Immature natural killer cell (primary cell): ENCODE results near the gene CYS1. TPM values are rescaled to one million over a fixed set of nuclear protein-coding genes. Genes with fewer than 3 reads are reported as not detected.

Experiments used
- DNase-seq, 3 donors: peaks; one replicate each; pipeline ENCODE4 v3.0.0; 2022; ENCODE audit warnings: mixed read lengths in 1 of 3
- H3K27ac Mint-ChIP-seq, 6 donors: one replicate each; pipeline ENCODE4 v1.8.0; 2020; ENCODE audit warnings: mixed read lengths in 6 of 6, mild to moderate bottlenecking in 5 of 6, inconsistent platforms in 4 of 6, moderate library complexity in 3 of 6
- H3K27me3 Mint-ChIP-seq, 3 donors: one replicate each; pipeline ENCODE4 v1.8.0; 2020 to 2021; ENCODE audit warnings: low read depth in 3 of 3, mild to moderate bottlenecking in 3 of 3, mixed read lengths in 3 of 3, moderate library complexity in 3 of 3, inconsistent platforms in 1 of 3
- H3K36me3 Mint-ChIP-seq, 3 donors: one replicate each; pipeline ENCODE4 v1.8.0; 2020; ENCODE audit warnings: mixed read lengths in 3 of 3, inconsistent platforms in 2 of 3, mild to moderate bottlenecking in 2 of 3
- H3K4me1 Mint-ChIP-seq, 2 donors: one replicate each; pipeline ENCODE4 v1.8.0; 2020; ENCODE audit warnings: inconsistent platforms in 2 of 2, mild to moderate bottlenecking in 2 of 2, mixed read lengths in 2 of 2, moderate library complexity in 1 of 2
- H3K4me3 Mint-ChIP-seq, 5 donors: one replicate each; pipeline ENCODE4 v1.8.0; 2020; ENCODE audit warnings: mild to moderate bottlenecking in 5 of 5, mixed read lengths in 5 of 5, inconsistent platforms in 3 of 5, moderate library complexity in 3 of 5
- H3K9me3 Mint-ChIP-seq, 6 donors: one replicate each; pipeline ENCODE4 v1.8.0; 2020; ENCODE audit warnings: mild to moderate bottlenecking in 6 of 6, mixed read lengths in 6 of 6, inconsistent platforms in 4 of 6, moderate library complexity in 3 of 6
- polyA plus RNA-seq, 3 donors: library from polyadenylated mRNA; unstranded; fragments of 300-500 nt; fragmentation: Illumina TruSeq; gene quantifications; one replicate each; pipeline ENCODE4 v1.2.3, GENCODE V29; 2021

The CYS1 gene
- polyA plus RNA-seq, 3 donors from 2014 or later = not detected

DNA sequence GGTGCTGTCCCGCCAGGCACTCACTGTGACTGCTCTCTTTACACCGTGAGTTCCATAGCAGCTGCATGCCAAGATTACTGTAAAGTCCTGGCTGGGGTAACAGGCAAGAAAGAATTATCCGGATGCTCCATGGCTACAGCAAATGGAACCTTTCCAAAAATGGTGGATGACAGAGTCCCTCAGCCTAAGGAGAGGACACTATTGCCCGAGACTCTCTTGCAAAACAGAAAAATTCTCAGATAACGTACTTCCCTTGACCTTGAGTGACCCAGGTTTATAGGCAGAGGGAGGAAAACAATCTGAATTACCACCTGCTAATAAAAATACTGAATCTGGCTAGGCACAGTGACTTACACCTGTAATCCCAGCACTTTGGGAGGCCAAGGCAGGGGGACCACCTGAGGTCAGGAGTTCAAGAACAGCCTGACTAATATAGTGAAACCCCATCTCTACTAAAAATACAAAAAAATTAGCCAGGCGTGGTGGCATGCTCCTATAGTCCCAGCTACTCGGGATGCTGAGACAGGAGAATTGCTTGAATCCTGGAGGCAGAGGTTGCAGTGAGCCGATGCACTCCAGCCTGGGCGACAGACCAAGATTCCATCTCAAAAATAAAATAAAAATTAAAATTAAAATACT is 4.5 kb downstream of the CYS1 start:
- Mint-ChIP-seq H3K27ac (no peak overlapping the region), H3K4me3 (no peak overlapping the region), H3K36me3 (peaks cover 0 to 5% (median 0%) of the 10 kb centered on the region in 3 donors), H3K4me1 (peaks cover 9 to 15% of the 10 kb centered on the region in 2 donors), H3K27me3 (peaks cover 8 to 28% (median 19%) of the 10 kb centered on the region in 3 donors), H3K9me3 (no peaks in the 10 kb centered on the region)
- no peak for DNase-seq

DNA sequence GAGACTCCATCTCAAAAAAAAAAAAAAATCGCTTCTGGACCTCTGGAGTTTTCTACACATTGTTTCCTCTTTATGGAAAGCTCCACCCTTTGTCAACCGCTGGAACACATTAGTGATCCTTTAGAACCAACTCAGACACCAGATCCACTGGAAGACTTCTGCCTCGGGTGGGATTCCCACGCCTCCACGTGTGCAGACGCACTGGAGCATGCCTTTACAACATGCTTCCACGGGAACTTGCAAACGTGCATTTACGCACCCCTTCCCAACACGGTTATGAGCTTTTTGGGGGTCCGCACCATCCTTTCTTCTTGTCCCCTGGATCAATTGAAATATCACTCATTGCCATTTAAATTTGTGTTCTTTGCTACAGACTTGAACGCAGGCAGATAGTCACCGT is 5.1 kb downstream of the CYS1 start:
- peaks cover 9 to 13% of the 10 kb centered on the region in 2 donors for H3K4me1 Mint-ChIP-seq
- no peak for DNase-seq
- peaks cover 0 to 5% (median 0%) of the 10 kb centered on the region in 3 donors for H3K36me3 Mint-ChIP-seq
- no peak overlapping the region for H3K4me3 Mint-ChIP-seq
- H3K27me3 Mint-ChIP-seq = peaks cover 7 to 28% (median 19%) of the 10 kb centered on the region in 3 donors
- no peaks in the 10 kb centered on the region for H3K9me3 Mint-ChIP-seq
- no peak overlapping the region for H3K27ac Mint-ChIP-seq

DNA sequence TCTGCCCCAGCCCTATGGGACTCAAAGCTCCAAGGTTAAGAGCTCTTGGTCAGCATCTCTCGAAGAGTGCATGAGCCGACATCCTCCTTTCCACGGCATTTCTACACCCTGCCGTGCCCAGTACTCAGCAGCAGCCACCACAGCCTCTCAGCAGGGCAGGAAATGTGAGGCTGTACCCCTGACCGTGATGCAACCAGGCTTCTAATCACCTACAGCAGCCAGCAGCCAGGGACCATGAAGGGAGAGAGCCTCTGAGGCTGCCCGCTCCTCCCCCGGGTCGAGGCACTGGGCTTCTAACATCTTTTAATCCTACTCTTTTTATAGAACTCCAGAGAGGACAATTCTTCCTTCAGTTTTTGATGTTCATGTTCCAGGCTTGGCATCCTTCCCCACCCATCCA is 6.5 kb downstream of the CYS1 start:
- H3K36me3 Mint-ChIP-seq = peaks cover 0 to 5% (median 0%) of the 10 kb centered on the region in 3 donors
- no peak for DNase-seq
- H3K4me3 Mint-ChIP-seq = no peak overlapping the region
- no peak overlapping the region for H3K27ac Mint-ChIP-seq
- peaks cover 3 to 6% of the 10 kb centered on the region in 2 donors for H3K4me1 Mint-ChIP-seq
- peaks cover 5 to 23% (median 18%) of the 10 kb centered on the region in 3 donors for H3K27me3 Mint-ChIP-seq
- H3K9me3 Mint-ChIP-seq = no peaks in the 10 kb centered on the region

DNA sequence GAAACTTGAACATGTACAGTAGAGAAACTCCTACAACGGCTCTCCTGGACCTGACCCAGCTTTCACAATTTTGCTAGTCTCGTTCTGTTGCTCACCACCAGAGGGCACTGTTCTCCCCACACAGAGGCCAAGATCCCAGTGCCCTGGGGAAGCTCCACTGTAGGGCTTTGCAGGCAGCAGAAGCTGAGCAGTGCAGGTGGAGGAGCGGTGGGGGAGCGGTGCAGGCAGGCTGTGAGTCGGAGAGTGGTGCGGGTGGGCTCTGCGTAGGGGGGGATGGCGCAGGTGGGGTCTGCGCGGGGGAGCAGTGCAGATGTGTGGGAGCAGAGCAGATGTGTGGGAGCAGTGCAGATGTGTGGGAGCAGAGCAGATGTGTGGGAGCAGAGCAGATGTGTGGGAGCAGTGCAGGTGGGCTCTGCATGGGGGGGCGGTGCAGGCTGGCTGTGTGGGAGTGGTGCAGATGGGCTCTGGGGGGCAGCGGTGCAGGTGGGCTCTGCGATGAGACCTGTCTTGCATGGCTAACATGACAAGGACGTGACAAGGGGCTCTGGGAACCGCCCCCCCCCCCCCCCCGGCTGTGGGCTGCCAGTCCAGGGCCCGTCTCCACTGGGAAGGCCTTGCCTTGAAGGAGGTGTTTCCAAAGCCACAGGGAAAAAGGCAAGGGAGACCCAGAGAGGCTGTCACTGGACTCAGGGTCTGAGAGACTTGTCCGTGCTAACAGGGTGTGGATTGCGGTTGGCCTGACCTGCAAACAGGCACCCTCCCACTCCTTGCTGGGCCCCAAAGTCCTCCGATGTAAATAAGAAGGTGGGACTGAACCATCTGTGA is 7.3 kb downstream of the CYS1 start:
- peaks cover 6 to 17% (median 12%) of the 10 kb centered on the region in 3 donors for H3K27me3 Mint-ChIP-seq
- peaks cover 0 to 5% (median 0%) of the 10 kb centered on the region in 3 donors for H3K36me3 Mint-ChIP-seq
- peaks cover 0 to 1% (median 0%) of the 10 kb centered on the region in 6 donors for H3K9me3 Mint-ChIP-seq
- H3K4me1 Mint-ChIP-seq = peaks cover 3 to 6% of the 10 kb centered on the region in 2 donors
- no peak overlapping the region for H3K4me3 Mint-ChIP-seq
- peak; percentile 73 to 78 (median 74) for DNase-seq
- H3K27ac Mint-ChIP-seq = no peak overlapping the region

DNA sequence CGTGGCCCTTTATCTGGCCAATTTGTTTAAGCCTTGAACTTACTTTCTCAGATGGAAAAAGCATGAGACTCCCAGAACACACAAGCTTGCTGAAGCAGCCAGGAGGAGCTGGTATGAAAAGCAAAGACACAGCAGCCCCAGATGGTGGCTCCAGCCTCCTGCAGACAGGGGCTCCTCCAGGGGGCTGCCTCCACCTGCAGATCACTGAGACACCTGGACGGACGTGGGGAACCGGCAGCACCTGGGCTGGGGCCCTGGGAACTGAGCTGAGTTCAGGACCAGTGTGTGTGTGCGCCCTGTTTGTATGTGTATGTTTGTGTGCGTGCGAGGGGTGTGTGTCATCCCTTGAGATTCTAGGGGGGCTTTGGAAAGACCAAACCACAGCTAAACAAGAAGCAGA is 8.6 kb downstream of the CYS1 start:
- peaks cover 0 to 5% (median 0%) of the 10 kb centered on the region in 3 donors for H3K36me3 Mint-ChIP-seq
- no peak overlapping the region for H3K4me3 Mint-ChIP-seq
- H3K4me1 Mint-ChIP-seq = peaks cover 3 to 6% of the 10 kb centered on the region in 2 donors
- H3K27me3 Mint-ChIP-seq = peaks cover 8 to 13% (median 8%) of the 10 kb centered on the region in 3 donors
- no peak for DNase-seq
- peaks cover 0 to 1% (median 0%) of the 10 kb centered on the region in 6 donors for H3K9me3 Mint-ChIP-seq
- no peak overlapping the region for H3K27ac Mint-ChIP-seq

DNA sequence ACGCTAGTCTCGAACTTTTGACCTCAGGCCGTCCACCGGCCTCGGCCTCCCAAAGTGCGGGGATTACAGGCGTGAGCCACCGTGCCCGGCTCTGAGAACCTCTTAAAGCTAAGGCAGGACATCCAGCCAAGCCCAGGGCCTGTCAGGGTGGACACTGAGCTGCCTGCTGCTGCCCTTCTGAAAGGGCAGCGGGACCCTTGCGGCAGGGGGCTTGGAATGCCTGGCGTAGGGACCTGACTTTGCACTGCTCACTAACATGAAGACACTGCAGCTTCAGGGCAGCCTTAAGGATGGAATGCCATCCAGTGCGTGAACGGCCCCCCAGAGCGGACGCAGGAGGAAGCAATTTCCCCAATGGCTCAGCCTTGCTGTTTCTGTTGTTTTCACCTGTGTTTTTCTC is 9.0 kb downstream of the CYS1 start:
- Mint-ChIP-seq H3K4me1 (peaks cover 3 to 6% of the 10 kb centered on the region in 2 donors), H3K27ac (no peak overlapping the region), H3K4me3 (no peak overlapping the region), H3K36me3 (peaks cover 0 to under 1% (median 0%) of the 10 kb centered on the region in 3 donors), H3K9me3 (peaks cover 0 to 4% (median 0%) of the 10 kb centered on the region in 6 donors), H3K27me3 (peaks cover 8 to 10% (median 8%) of the 10 kb centered on the region in 3 donors)
- no peak for DNase-seq

DNA sequence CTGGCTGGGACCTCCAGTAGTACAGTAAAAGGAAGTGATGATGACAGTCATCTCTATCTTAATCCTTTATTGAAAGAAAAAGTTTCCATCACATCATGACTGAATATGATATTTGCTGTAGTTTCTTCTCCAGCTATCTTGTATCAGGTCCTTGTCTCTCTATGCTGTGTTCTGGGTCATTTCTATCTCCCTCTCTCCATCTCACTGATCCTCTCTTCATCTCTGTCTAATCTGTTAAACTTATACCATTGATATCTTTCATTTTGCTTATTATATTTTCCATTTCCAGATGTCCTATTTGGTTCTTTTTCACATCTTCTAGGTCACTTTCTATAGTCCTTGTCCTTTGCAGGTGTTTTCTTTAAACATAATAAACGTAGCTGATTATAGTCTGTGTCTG is 12.3 kb downstream of the CYS1 start:
- Mint-ChIP-seq H3K9me3 (peaks cover 0 to 4% (median 0%) of the 10 kb centered on the region in 6 donors), H3K27ac (no peak overlapping the region), H3K27me3 (peaks cover 3 to 9% (median 4%) of the 10 kb centered on the region in 3 donors), H3K36me3 (no peaks in the 10 kb centered on the region), H3K4me1 (peaks cover 3 to 6% of the 10 kb centered on the region in 2 donors), H3K4me3 (no peak overlapping the region)
- DNase-seq = no peak

DNA sequence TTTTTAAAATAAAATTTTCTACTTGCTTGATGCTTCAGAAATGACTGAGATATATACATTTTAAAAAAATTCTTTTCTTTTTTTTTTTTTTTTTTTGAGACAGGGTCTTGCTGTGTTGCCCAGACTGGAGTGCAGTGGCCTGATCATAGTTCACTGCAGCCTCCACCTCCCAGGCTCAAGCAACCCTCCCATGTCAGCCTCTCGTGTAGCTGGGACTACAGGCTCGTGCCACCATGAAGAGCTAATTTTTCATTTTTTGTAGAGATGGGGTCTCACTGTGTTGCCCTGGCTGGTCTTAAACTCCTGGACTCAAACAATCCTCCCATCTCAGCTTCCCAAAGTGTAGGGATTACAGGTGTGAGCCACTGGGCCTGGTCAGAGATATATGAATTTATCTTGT is 12.9 kb downstream of the CYS1 start:
- Mint-ChIP-seq H3K27ac (no peak overlapping the region), H3K27me3 (peaks cover 0 to 9% (median 0%) of the 10 kb centered on the region in 3 donors), H3K9me3 (peaks cover 0 to 4% (median 0%) of the 10 kb centered on the region in 6 donors), H3K4me1 (peaks cover 0 to under 1% of the 10 kb centered on the region in 2 donors), H3K36me3 (no peaks in the 10 kb centered on the region), H3K4me3 (no peak overlapping the region)
- no peak for DNase-seq

DNA sequence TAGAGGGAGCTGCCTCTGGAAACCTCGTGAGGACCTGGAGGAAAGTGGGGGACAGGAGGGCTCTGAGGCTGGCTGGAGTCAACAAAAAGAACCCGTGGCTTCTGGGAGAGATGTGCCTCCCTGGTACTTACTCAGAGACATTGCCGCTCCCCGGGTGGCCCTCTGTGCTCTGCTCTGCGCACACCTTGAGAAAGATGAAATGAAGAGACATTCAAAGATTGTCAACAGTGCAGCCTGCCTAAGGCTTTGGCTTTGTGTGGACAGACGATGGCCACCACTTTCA is 14.5 kb downstream of the CYS1 start:
- peaks cover 0 to 9% (median 2%) of the 10 kb centered on the region in 3 donors for H3K27me3 Mint-ChIP-seq
- H3K9me3 Mint-ChIP-seq = peaks cover 0 to 4% (median 0%) of the 10 kb centered on the region in 6 donors
- H3K4me3 Mint-ChIP-seq = no peak overlapping the region
- no peak overlapping the region for H3K27ac Mint-ChIP-seq
- no peaks in the 10 kb centered on the region for H3K4me1 Mint-ChIP-seq
- H3K36me3 Mint-ChIP-seq = no peaks in the 10 kb centered on the region
- DNase-seq = no peak

DNA sequence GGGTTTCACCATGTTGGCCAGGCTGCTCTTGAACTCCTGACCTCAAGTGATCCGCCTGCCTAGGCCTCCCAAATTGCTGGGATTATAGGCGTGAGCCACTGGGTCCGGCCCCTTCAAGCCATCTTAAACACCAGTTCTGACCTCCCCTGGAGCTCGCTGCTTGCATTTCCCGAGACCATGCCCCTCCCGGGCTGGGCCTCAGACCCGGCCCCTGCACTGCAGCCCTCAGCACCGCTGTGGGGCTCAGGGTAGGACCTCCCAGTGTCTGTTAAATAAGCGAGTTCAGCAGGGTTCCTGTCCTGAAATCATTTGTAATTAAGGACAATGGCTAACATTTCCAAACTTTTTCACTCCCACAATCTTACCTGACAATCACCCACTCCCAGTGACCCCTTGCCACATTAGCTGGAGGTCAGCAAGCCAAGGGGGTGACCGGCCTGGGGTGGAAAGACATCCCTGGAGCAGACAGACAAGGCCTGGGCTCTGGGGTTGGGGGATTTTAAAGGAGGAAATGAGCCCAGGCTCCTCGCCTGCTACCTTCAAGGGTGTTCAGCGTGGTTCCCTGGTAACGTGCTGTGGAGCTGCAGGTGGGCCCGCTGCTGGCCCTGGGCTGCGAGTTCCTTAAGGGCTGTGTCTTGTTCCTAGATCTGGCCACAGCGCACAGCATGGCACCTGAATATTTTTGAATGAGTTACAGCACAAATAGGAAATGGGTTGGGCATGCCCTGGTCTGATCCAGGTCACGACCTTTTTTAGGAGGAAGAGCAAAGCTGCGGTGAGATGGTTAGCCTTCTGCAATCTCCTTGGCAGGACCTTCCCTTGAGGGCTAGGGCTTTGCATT is 15.1 kb downstream of the CYS1 start:
- Mint-ChIP-seq H3K27ac (no peak overlapping the region), H3K4me1 (no peaks in the 10 kb centered on the region), H3K4me3 (no peak overlapping the region), H3K27me3 (peaks cover 0 to 9% (median 2%) of the 10 kb centered on the region in 3 donors), H3K36me3 (no peaks in the 10 kb centered on the region), H3K9me3 (peaks cover 0 to 4% (median 0%) of the 10 kb centered on the region in 6 donors)
- no peak for DNase-seq

DNA sequence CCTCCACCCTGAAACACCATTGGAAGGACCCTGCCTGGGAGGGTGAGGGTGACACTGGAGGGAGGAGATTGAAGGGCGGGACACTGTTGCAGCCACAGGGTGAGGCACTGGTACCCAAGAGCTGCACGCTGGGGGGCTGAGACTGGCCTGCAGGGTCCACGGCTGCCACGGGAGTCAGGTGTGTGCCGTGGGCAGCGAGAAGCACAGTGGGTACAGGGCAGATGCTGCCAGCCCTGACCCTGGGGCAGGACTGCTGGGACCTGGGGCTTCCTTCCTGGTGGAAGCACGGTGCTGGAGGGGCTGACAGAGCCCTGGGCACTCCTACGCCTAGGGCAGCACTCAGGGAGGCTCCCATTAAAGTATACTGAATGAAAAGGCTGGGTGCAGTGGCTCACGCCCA is 16.6 kb downstream of the CYS1 start:
- no peak overlapping the region for H3K27ac Mint-ChIP-seq
- no peaks in the 10 kb centered on the region for H3K36me3 Mint-ChIP-seq
- H3K4me3 Mint-ChIP-seq = no peak overlapping the region
- no peak for DNase-seq
- no peaks in the 10 kb centered on the region for H3K4me1 Mint-ChIP-seq
- H3K9me3 Mint-ChIP-seq = peaks cover 0 to 4% (median 0%) of the 10 kb centered on the region in 6 donors
- peaks cover 0 to 10% (median 2%) of the 10 kb centered on the region in 3 donors for H3K27me3 Mint-ChIP-seq

DNA sequence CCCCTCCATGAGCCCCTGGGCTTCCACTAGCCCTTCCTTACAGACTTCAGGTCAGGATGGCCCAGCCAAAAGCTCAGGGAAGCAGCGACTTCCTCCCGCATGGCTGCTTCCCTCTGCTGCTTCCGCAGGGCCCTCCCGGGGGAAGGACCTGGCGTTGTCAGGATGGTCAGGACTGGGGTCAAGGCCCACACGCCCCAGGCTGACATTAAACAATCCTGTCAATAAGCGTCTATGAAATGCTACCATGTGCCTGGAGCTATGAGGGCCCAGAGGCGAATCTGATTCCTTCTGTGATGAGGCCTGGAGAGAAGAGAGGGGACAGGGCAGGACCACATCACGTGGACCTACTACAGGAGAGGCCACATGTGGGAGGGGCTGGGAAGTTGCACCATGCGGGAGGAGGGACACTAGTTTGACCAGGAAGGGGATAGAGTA is 17.3 kb downstream of the CYS1 start:
- peaks cover 0 to 10% (median 2%) of the 10 kb centered on the region in 3 donors for H3K27me3 Mint-ChIP-seq
- no peak overlapping the region for H3K4me3 Mint-ChIP-seq
- no peaks in the 10 kb centered on the region for H3K36me3 Mint-ChIP-seq
- peaks cover 0 to 2% (median 0%) of the 10 kb centered on the region in 6 donors for H3K9me3 Mint-ChIP-seq
- DNase-seq = no peak
- H3K27ac Mint-ChIP-seq = no peak overlapping the region
- H3K4me1 Mint-ChIP-seq = no peaks in the 10 kb centered on the region

DNA sequence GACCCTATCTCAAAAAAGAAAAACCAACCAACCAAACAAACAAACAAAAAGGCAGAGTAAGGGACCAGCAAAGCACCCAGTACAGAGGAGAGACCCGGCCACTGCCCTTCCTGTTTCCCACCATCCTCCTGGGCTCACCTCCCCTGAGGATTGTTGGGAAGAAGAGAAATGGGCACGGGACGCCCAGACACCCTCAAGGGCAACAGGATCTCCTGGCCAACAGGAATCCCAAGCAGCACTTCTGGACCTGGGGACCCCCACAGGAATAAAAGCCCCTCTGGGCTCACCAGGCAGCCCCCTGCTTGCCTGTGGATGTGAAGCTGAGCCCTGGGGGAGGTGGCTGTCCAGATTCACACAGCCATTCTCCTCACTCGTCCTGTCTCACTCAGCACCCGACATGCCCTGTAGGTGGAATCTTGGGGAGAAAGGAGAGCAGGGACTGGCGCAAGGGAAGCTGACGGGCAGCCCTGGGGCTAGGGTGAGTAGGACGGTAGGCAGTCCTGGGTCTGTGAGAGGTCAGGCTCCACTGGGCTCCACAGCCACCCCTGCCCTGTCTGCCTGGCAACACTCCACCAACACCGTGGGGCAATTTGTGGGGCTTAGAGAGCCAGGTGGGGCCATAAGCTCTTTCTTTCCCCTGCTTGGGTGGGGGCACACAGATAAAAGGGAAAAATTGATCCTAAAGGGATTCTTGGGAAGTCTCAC is 18.8 kb downstream of the CYS1 start:
- no peaks in the 10 kb centered on the region for H3K4me1 Mint-ChIP-seq

More for the DNA sequence above, 18.8 kb downstream of the CYS1 start:
- Mint-ChIP-seq H3K27me3 (peaks cover 0 to 7% (median 2%) of the 10 kb centered on the region in 3 donors), H3K27ac (no peak overlapping the region), H3K9me3 (peaks cover 0 to under 1% (median 0%) of the 10 kb centered on the region in 6 donors), H3K4me3 (no peak overlapping the region), H3K36me3 (peaks cover 0 to 2% (median 0%) of the 10 kb centered on the region in 3 donors)
- DNase-seq = no peak
